Measurements from ENCODE around the gene NTNG2.

The NTNG2 gene

DNA sequence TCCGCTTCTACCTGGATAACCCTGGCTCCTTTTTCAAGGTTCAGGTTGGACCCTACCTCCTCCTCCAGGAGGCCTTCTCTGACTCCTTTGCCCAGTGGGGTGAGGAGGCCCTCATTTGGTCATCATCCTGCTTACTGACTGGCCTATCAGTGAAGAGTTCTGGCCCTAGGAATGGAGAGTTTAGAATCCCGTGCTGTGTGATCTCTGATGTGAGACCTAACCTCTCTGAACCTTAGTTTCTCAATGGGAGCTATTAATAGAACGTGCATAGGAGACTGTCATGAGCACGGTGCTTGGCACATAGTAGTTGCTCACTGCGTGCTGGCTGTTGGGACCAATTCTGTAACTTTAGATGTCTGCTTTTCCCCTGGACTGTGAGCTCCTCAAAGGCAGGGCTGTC, 10.3 kb downstream of the NTNG2 start:
- Histone ChIP-seq H3K27me3 (ENCODE audit: insufficient read depth, low read length, poor library complexity, severe bottlenecking) (no peaks in the 10 kb centered on the region), H3K4me2 (ENCODE audit: low read depth, low read length, poor library complexity, severe bottlenecking) (no peak overlapping the region), H3K9ac (ENCODE audit: low read depth, low read length, poor library complexity, severe bottlenecking) (no peak overlapping the region), H3K36me3 (ENCODE audit: insufficient read depth, low read length) (peaks cover 37% of the 10 kb centered on the region; the same call in 1 of the 2 replicates), H3K4me3 (ENCODE audit: low read length, poor library complexity, severe bottlenecking) (no peak overlapping the region), H3F3A (ENCODE audit: low read depth) (no peaks in the 10 kb centered on the region), H2AFZ (ENCODE audit: low read length) (no peak overlapping the region), H3K9me3 (ENCODE audit: insufficient read depth, low read depth, low read length) (no peaks in the 10 kb centered on the region), H3K4me1 (ENCODE audit: insufficient read depth, low read length, poor library complexity, severe bottlenecking) (peaks cover 10% of the 10 kb centered on the region), H3K79me2 (ENCODE audit: insufficient read depth, low read length) (peaks cover 73% of the 10 kb centered on the region), H4K20me1 (ENCODE audit: insufficient read depth, low read length, poor library complexity, severe bottlenecking) (peaks cover 44% of the 10 kb centered on the region), H3K9me2 (replicated peaks; ENCODE audit: low read depth, low read length) (no peaks in the 10 kb centered on the region)
- TF ChIP-seq EZH2phosphoT487 (IDR thresholded peaks at IDR 0.05; ENCODE audit: borderline replicate concordance): no peak
- no peak for TF ChIP-seq CTCF (conservative IDR thresholded peaks at IDR 0.05; ENCODE audit: low read length)

DNA sequence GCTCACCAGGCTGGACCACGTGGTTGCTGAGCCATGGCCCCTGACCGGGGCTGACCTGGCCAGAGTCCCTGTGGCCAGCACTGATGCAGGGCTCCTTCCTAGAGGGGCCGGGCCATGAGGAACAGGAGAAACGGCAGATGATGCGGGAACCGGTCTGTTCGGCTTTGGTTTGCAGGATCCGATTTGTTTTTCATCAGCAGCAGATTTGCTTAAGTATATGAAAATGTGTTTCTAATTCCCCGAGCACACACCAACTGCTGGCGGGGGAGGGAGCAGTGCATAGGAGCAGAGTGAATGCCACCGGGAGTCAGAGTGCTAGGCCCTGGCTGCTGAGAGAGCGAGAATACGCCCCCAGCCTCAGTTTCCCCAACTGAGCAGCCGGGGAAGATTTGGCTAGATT, 13.6 kb downstream of the NTNG2 start:
- no peaks in the 10 kb centered on the region for H3K9me3 ChIP-seq (ENCODE audit: insufficient read depth, low read depth, low read length)
- H3K9me2 ChIP-seq (replicated peaks; ENCODE audit: low read depth, low read length): no peaks in the 10 kb centered on the region
- no peaks in the 10 kb centered on the region for H3F3A ChIP-seq (ENCODE audit: low read depth)
- no peak overlapping the region for H3K4me3 ChIP-seq (ENCODE audit: low read length, poor library complexity, severe bottlenecking)
- H4K20me1 ChIP-seq (ENCODE audit: insufficient read depth, low read length, poor library complexity, severe bottlenecking): peaks cover 15% of the 10 kb centered on the region
- H3K4me1 ChIP-seq (ENCODE audit: insufficient read depth, low read length, poor library complexity, severe bottlenecking): peaks cover 1% of the 10 kb centered on the region
- H3K36me3 ChIP-seq (ENCODE audit: insufficient read depth, low read length): peaks cover 45% of the 10 kb centered on the region; the same call in 1 of the 2 replicates
- peaks cover 50% of the 10 kb centered on the region for H3K79me2 ChIP-seq (ENCODE audit: insufficient read depth, low read length)
- no peak overlapping the region for H2AFZ ChIP-seq (ENCODE audit: low read length)
- no peaks in the 10 kb centered on the region for H3K27me3 ChIP-seq (ENCODE audit: insufficient read depth, low read length, poor library complexity, severe bottlenecking)
- no peak overlapping the region for H3K9ac ChIP-seq (ENCODE audit: low read depth, low read length, poor library complexity, severe bottlenecking)
- no peak overlapping the region for H3K4me2 ChIP-seq (ENCODE audit: low read depth, low read length, poor library complexity, severe bottlenecking)
- TF ChIP-seq EZH2phosphoT487 (IDR thresholded peaks at IDR 0.05; ENCODE audit: borderline replicate concordance) (no peak), CTCF (conservative IDR thresholded peaks at IDR 0.05; ENCODE audit: low read length) (no peak)

DNA sequence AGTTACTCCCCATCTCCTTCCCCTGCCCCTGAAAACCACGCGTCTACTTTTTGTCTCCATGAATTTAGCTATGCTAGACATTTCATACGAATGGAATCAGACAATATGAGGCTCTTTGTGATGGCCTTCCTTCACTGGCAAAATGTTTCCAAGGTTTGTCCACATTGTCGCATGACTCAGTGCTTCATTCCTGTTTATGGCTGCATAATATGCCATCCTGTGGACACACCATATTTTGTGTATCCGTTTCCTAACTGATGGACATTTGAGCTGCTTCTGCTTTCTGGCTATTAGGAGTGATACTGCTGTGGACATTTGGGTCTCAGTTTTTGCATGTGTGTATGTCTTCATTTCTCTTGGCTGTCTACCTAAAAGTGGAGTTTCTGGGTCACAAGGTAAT, 14.5 kb downstream of the NTNG2 start:
- H3K4me1 ChIP-seq (ENCODE audit: insufficient read depth, low read length, poor library complexity, severe bottlenecking): no peaks in the 10 kb centered on the region
- H3K9ac ChIP-seq (ENCODE audit: low read depth, low read length, poor library complexity, severe bottlenecking): no peak overlapping the region
- peaks cover 6% of the 10 kb centered on the region for H4K20me1 ChIP-seq (ENCODE audit: insufficient read depth, low read length, poor library complexity, severe bottlenecking)
- H3K4me2 ChIP-seq (ENCODE audit: low read depth, low read length, poor library complexity, severe bottlenecking): no peak overlapping the region
- no peak overlapping the region for H2AFZ ChIP-seq (ENCODE audit: low read length)
- no peaks in the 10 kb centered on the region for H3K27me3 ChIP-seq (ENCODE audit: insufficient read depth, low read length, poor library complexity, severe bottlenecking)
- TF ChIP-seq EZH2phosphoT487 (IDR thresholded peaks at IDR 0.05; ENCODE audit: borderline replicate concordance) (no peak), CTCF (conservative IDR thresholded peaks at IDR 0.05; ENCODE audit: low read length) (no peak)
- no peaks in the 10 kb centered on the region for H3F3A ChIP-seq (ENCODE audit: low read depth)
- peaks cover 41% of the 10 kb centered on the region for H3K79me2 ChIP-seq (ENCODE audit: insufficient read depth, low read length)
- no peaks in the 10 kb centered on the region for H3K9me2 ChIP-seq (replicated peaks; ENCODE audit: low read depth, low read length)
- H3K9me3 ChIP-seq (ENCODE audit: insufficient read depth, low read depth, low read length): no peaks in the 10 kb centered on the region
- no peak overlapping the region for H3K4me3 ChIP-seq (ENCODE audit: low read length, poor library complexity, severe bottlenecking)
- peaks cover 40% of the 10 kb centered on the region; the same call in 1 of the 2 replicates for H3K36me3 ChIP-seq (ENCODE audit: insufficient read depth, low read length)

Data from Loucy (cell line).